H1 (cell line): ENCODE data around the gene NSD2. TPM values are rescaled to one million over a fixed set of nuclear protein-coding genes. Genes with fewer than 3 reads are reported as not detected.
"Not testable (repeated sequence)": the region's sequence is repeated elsewhere in the genome, so short reads cannot be mapped to it uniquely, and the experiment has no call there.

Source experiments
- CTCF ChIA-PET: fragments of 300-600 bp; sonication (Branson Sonifier 250); formaldehyde crosslinking; loops from one replicate; lab custom pipeline; 2021; ENCODE audit not compliant: partially characterized antibody; lab: Charles Lee
- POLR2A ChIA-PET: fragments of 300-600 bp; sonication (Branson Sonifier 250); formaldehyde crosslinking; loops from one replicate; lab custom pipeline; 2021; ENCODE audit warnings: inconsistent platforms; ENCODE audit not compliant: partially characterized antibody; lab: Charles Lee
- DNase-seq, 2 experiments: peaks; one replicate each; pipeline versions ENCODE4 v3.0.0 to v3.0.0-alpha.2; 2010 to 2022; ENCODE audit warnings: low spot score in 2 of 2, low read depth in 1 of 2, mixed read lengths in 1 of 2
- FAIRE-seq: peaks from 2 replicates; lab custom pipeline; 2011; peaks lifted over from hg19 to GRCh38; lab: Jason Lieb, UNC
- H2AFZ ChIP-seq: 2 replicates; pipeline ENCODE4 v1.8.1; 2012; ENCODE audit warnings: low read length, inconsistent platforms
- H2AK5ac ChIP-seq: 2 replicates; pipeline ENCODE4 v1.6.1; 2013; ENCODE audit warnings: low read depth, low read length
- H2BK120ac ChIP-seq: replicated peaks from 2 replicates; pipeline ENCODE3; 2013; ENCODE audit warnings: low read depth, low read length, inconsistent platforms
- H2BK12ac ChIP-seq: 2 replicates; pipeline ENCODE4 v1.6.1; 2013; ENCODE audit warnings: low read depth, low read length
- H2BK15ac ChIP-seq: 2 replicates; pipeline ENCODE4 v1.6.1; 2013; ENCODE audit warnings: low read length
- H2BK20ac ChIP-seq: 2 replicates; pipeline ENCODE4 v1.6.1; 2013; ENCODE audit warnings: low read length
- H2BK5ac ChIP-seq: 2 replicates; pipeline ENCODE4 v1.6.1; 2013; ENCODE audit warnings: low read depth, low read length
- H3K14ac ChIP-seq: 2 replicates; pipeline ENCODE4 v1.6.1; 2013; ENCODE audit warnings: inconsistent platforms; ENCODE audit not compliant: insufficient read length
- H3K18ac ChIP-seq: 2 replicates; pipeline ENCODE4 v1.6.1; 2013; ENCODE audit warnings: low read length; ENCODE audit errors: extremely low read depth
- H3K23ac ChIP-seq: 2 replicates; pipeline ENCODE4 v1.6.1; 2013; ENCODE audit warnings: inconsistent platforms; ENCODE audit not compliant: insufficient read length
- H3K23me2 ChIP-seq: 2 replicates; pipeline ENCODE4 v1.6.1; 2013; ENCODE audit warnings: low read depth, low read length
- H3K27ac ChIP-seq: 2 replicates; pipeline ENCODE4 v1.6.1; 2011; ENCODE audit warnings: low read depth, low read length, inconsistent platforms
- H3K27me3 ChIP-seq, 4 experiments: replicated peaks in 1 of 4; 1 replicate in 1 of 4; 2 replicates in 3 of 4; pipeline versions ENCODE4 v1.6.1 to v1.8.1; 2011 to 2013; ENCODE audit warnings: low read length in 3 of 4, mild to moderate bottlenecking in 3 of 4, inconsistent platforms in 2 of 4, mixed read lengths in 2 of 4, moderate library complexity in 1 of 4; ENCODE audit not compliant: control insufficient read depth in 3 of 4, insufficient read depth in 3 of 4; ENCODE audit errors: extremely low read depth in 1 of 4
- H3K36me3 ChIP-seq, 4 experiments: 2 replicates each; pipeline versions ENCODE4 v1.6.1 to v1.8.1; 2011 to 2013; ENCODE audit warnings: mild to moderate bottlenecking in 4 of 4, low read length in 3 of 4, moderate library complexity in 2 of 4, control low read depth in 1 of 4, inconsistent platforms in 1 of 4; ENCODE audit not compliant: insufficient read depth in 4 of 4, control insufficient read depth in 2 of 4
- H3K4ac ChIP-seq: replicated peaks from 2 replicates; pipeline ENCODE3; 2013; ENCODE audit warnings: low read length, low read depth, mixed read lengths, inconsistent platforms; ENCODE audit not compliant: insufficient read length
- H3K4me1 ChIP-seq, 4 experiments: replicated peaks in 1 of 4; 1 replicate in 1 of 4; 2 replicates in 3 of 4; pipeline versions ENCODE4 v1.6.1 to v1.8.1; 2011 to 2013; ENCODE audit warnings: low read length in 3 of 4, inconsistent platforms in 2 of 4, mixed read lengths in 1 of 4; ENCODE audit not compliant: insufficient read depth in 4 of 4, control insufficient read depth in 3 of 4
- H3K4me2 ChIP-seq, 2 experiments: 2 replicates each; pipeline versions ENCODE4 v1.6.1 to v1.8.1; 2011 to 2013; ENCODE audit warnings: low read depth in 2 of 2, low read length in 2 of 2, control low read depth in 1 of 2, inconsistent platforms in 1 of 2, mild to moderate bottlenecking in 1 of 2; ENCODE audit not compliant: insufficient read depth in 1 of 2
- H3K4me3 ChIP-seq, 4 experiments: fragments of 200-600, 300-600 bp in 1 of 4; sonication (generic), shearing (Covaris generic), sonication (Bioruptor Twin) in 1 of 4; 2 replicates each; pipeline versions ENCODE4 v1.5.1 to v1.8.1; 2011 to 2016; ENCODE audit warnings: low read length in 4 of 4, low read depth in 3 of 4, control low read depth in 2 of 4, inconsistent platforms in 2 of 4, mild to moderate bottlenecking in 2 of 4, mixed read lengths in 1 of 4, moderate library complexity in 1 of 4; ENCODE audit not compliant: insufficient read depth in 2 of 4; ENCODE audit errors: extremely low read depth in 1 of 4
- H3K56ac ChIP-seq: replicated peaks from 2 replicates; pipeline ENCODE3; 2013; ENCODE audit warnings: low read depth, mild to moderate bottlenecking, mixed read lengths, low read length, inconsistent platforms; ENCODE audit not compliant: insufficient read length
- H3K79me1 ChIP-seq: 2 replicates; pipeline ENCODE4 v1.6.1; 2013; ENCODE audit warnings: low read depth, low read length, control low read depth
- H3K79me2 ChIP-seq, 2 experiments: 2 replicates each; pipeline versions ENCODE4 v1.6.1 to v1.8.1; 2012 to 2013; ENCODE audit warnings: low read length in 2 of 2, mild to moderate bottlenecking in 2 of 2, inconsistent platforms in 1 of 2; ENCODE audit not compliant: insufficient read depth in 2 of 2, control insufficient read depth in 1 of 2
- H3K9ac ChIP-seq, 4 experiments: replicated peaks in 1 of 4; 1 replicate in 1 of 4; 2 replicates in 3 of 4; pipeline versions ENCODE4 v1.6.1 to v1.8.1; 2011 to 2013; ENCODE audit warnings: low read depth in 3 of 4, low read length in 3 of 4, control low read depth in 2 of 4, mild to moderate bottlenecking in 2 of 4, moderate library complexity in 2 of 4, inconsistent platforms in 1 of 4; ENCODE audit errors: extremely low read depth in 1 of 4
- H3K9me3 ChIP-seq, 2 experiments: 2 replicates each; pipeline versions ENCODE4 v1.6.1 to v1.8.1; 2012 to 2013; ENCODE audit warnings: mild to moderate bottlenecking in 2 of 2, moderate library complexity in 2 of 2, control low read depth in 1 of 2, inconsistent platforms in 1 of 2, low read depth in 1 of 2, low read length in 1 of 2, mixed read lengths in 1 of 2; ENCODE audit not compliant: insufficient read depth in 2 of 2
- H4K20me1 ChIP-seq, 2 experiments: replicated peaks in 1 of 2; 2 replicates each; pipeline versions ENCODE3 to v1.8.1; 2011 to 2013; ENCODE audit warnings: inconsistent platforms in 2 of 2, low read length in 2 of 2, mild to moderate bottlenecking in 1 of 2; ENCODE audit not compliant: insufficient read depth in 2 of 2, control insufficient read depth in 1 of 2
- H4K5ac ChIP-seq: 2 replicates; pipeline ENCODE4 v1.6.1; 2013; ENCODE audit warnings: low read length, low read depth, mixed read lengths, inconsistent platforms; ENCODE audit not compliant: insufficient read length
- H4K8ac ChIP-seq: 2 replicates; pipeline ENCODE4 v1.8.0; 2013; ENCODE audit warnings: mild to moderate bottlenecking, moderate library complexity, low read length, inconsistent platforms; ENCODE audit not compliant: insufficient read depth; ENCODE audit errors: extremely low read depth
- H4K91ac ChIP-seq: replicated peaks from 2 replicates; pipeline ENCODE3; 2013; ENCODE audit warnings: low read length, mixed read lengths, inconsistent platforms; ENCODE audit not compliant: insufficient read length
- WGBS, 2 experiments: shearing (Covaris generic) in 1 of 2; methylation state at CpG; one replicate each; pipeline versions ENCODE4 v1.1.6 to v1.1.7; 2013 to 2015; ENCODE audit warnings: low lambda C conversion rate in 2 of 2, mixed read lengths in 2 of 2, inconsistent platforms in 1 of 2, low coverage in 1 of 2, missing lambda C conversion rate in 1 of 2; ENCODE audit not compliant: insufficient replicate concordance in 2 of 2, insufficient coverage in 1 of 2, insufficient read length in 1 of 2; ENCODE audit errors: extremely low coverage in 1 of 2, missing lambda C conversion rate in 1 of 2; 5-methylcytosine and 5-hydroxymethylcytosine counted together
- polyA plus RNA-seq, 7 experiments: library from polyadenylated mRNA; depleted of rRNA in 3 of 7; stranded (reverse) in 5 of 7; unstranded in 2 of 7; fragments of >200 nt in 5 of 7; fragments of 200-250 nt in 2 of 7; gene quantifications; 1 replicate in 5 of 7; 2 replicates in 1 of 7; 4 replicates in 1 of 7; pipeline versions ENCODE4 v1.2.1 to v1.2.3, GENCODE V29; 2011 to 2013; ENCODE audit warnings: missing spikeins in 2 of 7, mixed read lengths in 2 of 7
- total RNA-seq: library from RNA; stranded (reverse); fragmentation: NEBNext Ultra II Directional; extraction: Animal tissue kit (Norgen Biotek cat#: 25700); gene quantifications from 2 replicates; pipeline ENCODE4 v1.2.1, GENCODE V29; 2021

The NSD2 gene
- total and polyA plus RNA-seq, 2 of the 8 experiments (the other 6 are each of a cell fraction or from before 2014, with no cell fraction given) = 26.7 to 129 TPM

- H2AFZ ChIP-seq, H3K27me3 ChIP-seq, H3K4me2 ChIP-seq, H4K91ac ChIP-seq, H2BK5ac ChIP-seq, CTCF ChIA-PET, H3K4me1 ChIP-seq, H3K4me3 ChIP-seq, H3K36me3 ChIP-seq, H2AK5ac ChIP-seq, H3K18ac ChIP-seq, H3K27ac ChIP-seq, H3K23ac ChIP-seq, DNase-seq, POLR2A ChIA-PET, H3K23me2 ChIP-seq, H2BK20ac ChIP-seq, H3K56ac ChIP-seq, H3K4ac ChIP-seq, H2BK15ac ChIP-seq, H3K14ac ChIP-seq, H2BK12ac ChIP-seq, H3K79me1 ChIP-seq, H2BK120ac ChIP-seq, H3K79me2 ChIP-seq, H4K8ac ChIP-seq, H3K9ac ChIP-seq, H4K20me1 ChIP-seq, H3K9me3 ChIP-seq, H4K5ac ChIP-seq, FAIRE-seq: not testable (repeated sequence)
- WGBS, 2 experiments = 90% methylated on average over 4 of the region's 4 CpGs; no CpG with 5 or more reads in 1 of the 2 experiments
These were observed 155.9 kb downstream of the NSD2 start for GRCh38 chr4:2027120-2027519.

DNA sequence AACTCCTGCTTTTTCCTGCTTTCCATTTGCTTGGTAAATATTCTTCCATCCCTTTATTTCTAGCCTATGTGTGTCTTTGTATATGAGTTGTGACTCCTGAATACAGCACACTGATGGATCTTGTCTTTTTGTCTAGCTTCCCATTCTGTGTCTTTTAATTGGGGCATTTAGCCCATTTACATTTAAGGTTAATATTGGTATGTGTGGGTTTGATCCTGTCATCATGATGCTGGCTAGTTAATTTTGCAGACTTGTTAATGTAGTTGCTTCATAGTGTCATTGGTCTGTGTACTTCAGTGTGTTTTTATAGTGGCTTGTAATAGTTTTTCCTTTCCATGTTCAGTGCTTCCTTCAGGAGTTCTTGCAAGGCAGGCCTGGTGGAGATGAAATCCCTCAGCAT lies 160.0 kb downstream of the NSD2 start:
- H4K20me1 ChIP-seq, H3K4me3 ChIP-seq, H3K14ac ChIP-seq, H4K8ac ChIP-seq, H2BK12ac ChIP-seq, H2BK5ac ChIP-seq, H3K18ac ChIP-seq, H3K36me3 ChIP-seq, H2BK15ac ChIP-seq, H3K4me1 ChIP-seq, FAIRE-seq, H2BK20ac ChIP-seq, DNase-seq, H4K91ac ChIP-seq, H4K5ac ChIP-seq, H2AK5ac ChIP-seq, H3K23ac ChIP-seq, H2AFZ ChIP-seq, H3K27me3 ChIP-seq, H3K9ac ChIP-seq, H3K79me2 ChIP-seq, H3K23me2 ChIP-seq, H3K4ac ChIP-seq, POLR2A ChIA-PET, H3K56ac ChIP-seq, H3K27ac ChIP-seq, H2BK120ac ChIP-seq, H3K79me1 ChIP-seq, H3K4me2 ChIP-seq, H3K9me3 ChIP-seq: not testable (repeated sequence)
- CTCF ChIA-PET = interaction anchor here (0.5 to 0.9 kb wide), 2 partner anchors 8 to 13 kb away, joined by 3 read pairs; no protein-coding TSS in a partner anchor
